Natural killer cell (primary cell): ENCODE results near the gene LARGE1. TPM values are rescaled to one million over a fixed set of nuclear protein-coding genes. Genes with fewer than 3 reads are reported as not detected.

ENCODE experiments used
- ATAC-seq, 3 donors: fragments of 150-1000 bp in 2 of 3; fragments of 200-7000 bp in 1 of 3; cut with Tn5 transposase; 1 replicate in 1 of 3; 2 replicates in 2 of 3; pipeline ENCODE4 v1.10.0; 2021; ENCODE audit warnings: mild to moderate bottlenecking in 2 of 3, moderate library complexity in 2 of 3
- DNase-seq, 2 donors: peaks; one replicate each; pipeline versions ENCODE4 v3.0.0 to v3.0.0-alpha.2; 2013 to 2021; ENCODE audit warnings: mixed read lengths in 1 of 2
- H3K27ac ChIP-seq: one replicate; pipeline ENCODE4 v1.5.1; 2013; ENCODE audit warnings: mild to moderate bottlenecking, low read length
- H3K27me3 ChIP-seq: one replicate; pipeline ENCODE4 v1.6.1; 2013; ENCODE audit warnings: low read length; ENCODE audit not compliant: control insufficient read depth, insufficient read depth
- H3K36me3 ChIP-seq: one replicate; pipeline ENCODE4 v1.6.1; 2013; ENCODE audit warnings: low read length; ENCODE audit not compliant: control insufficient read depth, insufficient read depth
- H3K4me1 ChIP-seq: one replicate; pipeline ENCODE4 v1.6.1; 2013; ENCODE audit warnings: low read length; ENCODE audit not compliant: control insufficient read depth, insufficient read depth
- H3K4me3 ChIP-seq: one replicate; pipeline ENCODE4 v1.5.1; 2013; ENCODE audit warnings: low read length
- H3K9me3 ChIP-seq: one replicate; pipeline ENCODE4 v1.6.1; 2013; ENCODE audit warnings: low read length; ENCODE audit not compliant: control insufficient read depth, insufficient read depth
- H3K27ac Mint-ChIP-seq, 2 donors: one replicate each; pipeline ENCODE4 v1.8.0; 2022; ENCODE audit warnings: mild to moderate bottlenecking in 2 of 2, mixed read lengths in 2 of 2, moderate library complexity in 1 of 2
- H3K27me3 Mint-ChIP-seq, 2 donors: one replicate each; pipeline ENCODE4 v1.8.0; 2022; ENCODE audit warnings: low read depth in 2 of 2, mixed read lengths in 2 of 2
- H3K36me3 Mint-ChIP-seq: one replicate; pipeline ENCODE4 v1.8.0; 2022; ENCODE audit warnings: mixed read lengths
- H3K4me1 Mint-ChIP-seq, 2 donors: one replicate each; pipeline ENCODE4 v1.8.0; 2022; ENCODE audit warnings: mixed read lengths in 2 of 2
- H3K4me3 Mint-ChIP-seq: one replicate; pipeline ENCODE4 v1.8.0; 2022; ENCODE audit warnings: mild to moderate bottlenecking, moderate library complexity, mixed read lengths
- H3K9me3 Mint-ChIP-seq, 2 donors: one replicate each; pipeline ENCODE4 v1.8.0; 2022; ENCODE audit warnings: mixed read lengths in 2 of 2
- CTCF ChIP-seq: fragments of 200-600 bp; IDR thresholded peaks from one replicate; pipeline ENCODE4 v1.8.0; 2022; ENCODE audit warnings: antibody characterized with exemption
- WGBS: methylation state at CpG from one replicate; pipeline ENCODE4 v1.1.7; 2013; ENCODE audit warnings: missing lambda C conversion rate; ENCODE audit not compliant: insufficient coverage; 5-methylcytosine and 5-hydroxymethylcytosine counted together
- intact Hi-C: fragments of 100-400 bp; cut with micrococcal nuclease; formaldehyde crosslinking; loops from one replicate; pipeline ENCODE4 v1.14.2; 2022
- total RNA-seq, 4 donors: library from RNA; stranded (reverse); fragments of 120-200 nt in 1 of 4; gene quantifications; one replicate each; pipeline versions ENCODE4 v1.2.3 to v1.2.4, GENCODE V29; 2013 to 2022

The LARGE1 gene
- total RNA-seq, 3 donors from 2014 or later (not counting 1 experiment from before 2014, with no cell fraction given), result 2.6 to 11.6 (median 4.1) TPM

GRCh38 chr22:33691057-33691630 lies 229.1 kb downstream of the LARGE1 start:
- H3K36me3 ChIP-seq, result no peaks in the 10 kb centered on the region
- 92% methylated on average over 7 of the region's 7 CpGs for WGBS
- H3K4me3 Mint-ChIP-seq, result no peak overlapping the region
- no peaks in the 10 kb centered on the region for H3K4me1 Mint-ChIP-seq
- ATAC-seq, result no peak
- H3K9me3 ChIP-seq, result no peaks in the 10 kb centered on the region
- no peak overlapping the region for H3K4me3 ChIP-seq
- H3K27ac Mint-ChIP-seq, result no peak overlapping the region
- no peak for DNase-seq
- no peak overlapping the region for H3K27ac ChIP-seq
- H3K9me3 Mint-ChIP-seq, result peaks cover 10 to 17% of the 10 kb centered on the region in 2 donors
- H3K36me3 Mint-ChIP-seq, result no peaks in the 10 kb centered on the region
- H3K4me1 ChIP-seq, result no peaks in the 10 kb centered on the region
- no peaks in the 10 kb centered on the region for H3K27me3 ChIP-seq
- no peak for TF ChIP-seq CTCF
- H3K27me3 Mint-ChIP-seq, result no peaks in the 10 kb centered on the region
- intact Hi-C loops, result loop anchor here (10.0 kb wide), 1 partner anchor 56 kb away; no protein-coding TSS in a partner anchor

GRCh38 chr22:33688903-33689302 lies 231.4 kb downstream of the LARGE1 start:
- H3K27ac ChIP-seq, result no peak overlapping the region
- WGBS, result 94% methylated on average over 1 of the region's 2 CpGs
- H3K27me3 ChIP-seq, result no peaks in the 10 kb centered on the region
- no peak for DNase-seq
- H3K36me3 Mint-ChIP-seq, result no peaks in the 10 kb centered on the region
- H3K9me3 Mint-ChIP-seq, result peaks cover 10 to 17% of the 10 kb centered on the region in 2 donors
- H3K27me3 Mint-ChIP-seq, result no peaks in the 10 kb centered on the region
- no peak overlapping the region for H3K4me3 Mint-ChIP-seq
- H3K4me1 ChIP-seq, result no peaks in the 10 kb centered on the region
- H3K4me1 Mint-ChIP-seq, result no peaks in the 10 kb centered on the region
- H3K27ac Mint-ChIP-seq, result no peak overlapping the region
- no peak overlapping the region for H3K4me3 ChIP-seq
- intact Hi-C loops, result no loop called here
- no peak for TF ChIP-seq CTCF
- ATAC-seq, result no peak
- H3K36me3 ChIP-seq, result no peaks in the 10 kb centered on the region
- H3K9me3 ChIP-seq, result no peaks in the 10 kb centered on the region

GRCh38 chr22:33687464-33687863 lies 232.8 kb downstream of the LARGE1 start:
- Histone ChIP-seq H3K4me3 (no peak overlapping the region), H3K4me1 (no peaks in the 10 kb centered on the region), H3K27ac (no peak overlapping the region), H3K36me3 (no peaks in the 10 kb centered on the region), H3K9me3 (no peaks in the 10 kb centered on the region), H3K27me3 (no peaks in the 10 kb centered on the region)
- ATAC-seq (no peak), DNase-seq (no peak)
- no peak for TF ChIP-seq CTCF
- intact Hi-C loops, result no loop called here
- Mint-ChIP-seq H3K27me3 (no peaks in the 10 kb centered on the region), H3K4me1 (no peaks in the 10 kb centered on the region), H3K36me3 (no peaks in the 10 kb centered on the region), H3K4me3 (no peak overlapping the region), H3K9me3 (peaks cover 9 to 17% of the 10 kb centered on the region in 2 donors), H3K27ac (no peak overlapping the region)
- WGBS, result 93% methylated on average over 10 of the region's 10 CpGs

- Histone ChIP-seq H3K27ac (no peak overlapping the region), H3K9me3 (no peaks in the 10 kb centered on the region), H3K4me3 (no peak overlapping the region), H3K4me1 (no peaks in the 10 kb centered on the region), H3K27me3 (no peaks in the 10 kb centered on the region), H3K36me3 (no peaks in the 10 kb centered on the region)
- ATAC-seq (no peak), DNase-seq (no peak)
- Mint-ChIP-seq H3K4me1 (no peaks in the 10 kb centered on the region), H3K27ac (no peak overlapping the region), H3K4me3 (no peak overlapping the region), H3K27me3 (no peaks in the 10 kb centered on the region), H3K36me3 (no peaks in the 10 kb centered on the region), H3K9me3 (peaks cover 6 to 10% of the 10 kb centered on the region in 2 donors)
- no peak for TF ChIP-seq CTCF
- 95% methylated on average over 9 of the region's 11 CpGs for WGBS
- intact Hi-C loops, result no loop called here
Measured at GRCh38 chr22:33684087-33684486, 236.2 kb downstream of the LARGE1 start.
